NCI-H1105 (cell line): ENCODE data around the gene NUDT12.

ENCODE experiments used
- DNase-seq: peaks from one replicate; lab custom pipeline; 2025; lab: John Stamatoyannopoulos, UW

Gene NUDT12

GRCh38 chr5:103541114-103541513 is 21.5 kb downstream of the NUDT12 start:
- DNase-seq: no peak

- no peak for DNase-seq
These were observed 22.9 kb downstream of the NUDT12 start for GRCh38 chr5:103539376-103540330.

GRCh38 chr5:103532086-103532734 is 30.4 kb downstream of the NUDT12 start:
- DNase-seq: no peak

GRCh38 chr5:103526164-103526915 is 36.2 kb downstream of the NUDT12 start:
- DNase-seq: no peak

- no peak for DNase-seq
These were observed 37.2 kb downstream of the NUDT12 start for GRCh38 chr5:103525361-103525760.

- DNase-seq: no peak
These were observed 39.3 kb downstream of the NUDT12 start for GRCh38 chr5:103523319-103523718.

- no peak for DNase-seq
These were observed 40.0 kb downstream of the NUDT12 start for GRCh38 chr5:103522586-103522985.

GRCh38 chr5:103519550-103519949 is 43.0 kb downstream of the NUDT12 start:
- no peak for DNase-seq

GRCh38 chr5:103514371-103514770 is 48.2 kb downstream of the NUDT12 start:
- no peak for DNase-seq

- no peak for DNase-seq
These were observed 48.9 kb downstream of the NUDT12 start for GRCh38 chr5:103513701-103514100.

GRCh38 chr5:103512500-103512899 is 50.1 kb downstream of the NUDT12 start:
- DNase-seq: no peak

- DNase-seq: no peak
These were observed 51.1 kb downstream of the NUDT12 start for GRCh38 chr5:103511554-103511885.

GRCh38 chr5:103510851-103511553 is 51.6 kb downstream of the NUDT12 start:
- no peak for DNase-seq

GRCh38 chr5:103505581-103506305 is 56.8 kb downstream of the NUDT12 start:
- no peak for DNase-seq

- no peak for DNase-seq
These were observed 59.5 kb downstream of the NUDT12 start for GRCh38 chr5:103503066-103503465.

- DNase-seq: no peak
These were observed 59.9 kb downstream of the NUDT12 start for GRCh38 chr5:103502662-103503061.
